ENCODE measurements around the gene ELOB. TPM values are rescaled to one million over a fixed set of nuclear protein-coding genes. Genes with fewer than 3 reads are reported as not detected.

The ELOB gene
- total and polyA plus RNA-seq, 10 of the 15 experiments (the other 5 are each of a cell fraction or from before 2014, with no cell fraction given) = 86.9 to 823 (median 263) TPM

GRCh38 chr16:2777231-2777902 is at the start of gene ELOB (continued):
- TF ChIP-seq, protein P1, sequence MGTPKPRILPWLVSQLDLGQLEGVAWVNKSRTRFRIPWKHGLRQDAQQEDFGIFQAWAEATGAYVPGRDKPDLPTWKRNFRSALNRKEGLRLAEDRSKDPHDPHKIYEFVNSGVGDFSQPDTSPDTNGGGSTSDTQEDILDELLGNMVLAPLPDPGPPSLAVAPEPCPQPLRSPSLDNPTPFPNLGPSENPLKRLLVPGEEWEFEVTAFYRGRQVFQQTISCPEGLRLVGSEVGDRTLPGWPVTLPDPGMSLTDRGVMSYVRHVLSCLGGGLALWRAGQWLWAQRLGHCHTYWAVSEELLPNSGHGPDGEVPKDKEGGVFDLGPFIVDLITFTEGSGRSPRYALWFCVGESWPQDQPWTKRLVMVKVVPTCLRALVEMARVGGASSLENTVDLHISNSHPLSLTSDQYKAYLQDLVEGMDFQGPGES (IDR thresholded peaks at IDR 0.05) = no peak
- TF ChIP-seq REST (IDR thresholded peaks at IDR 0.05; ENCODE audit: low read depth, low read length) = no peak
- no peak for TF ChIP-seq MTA3 (IDR thresholded peaks at IDR 0.05; ENCODE audit: borderline replicate concordance, low read length)
- TF ChIP-seq ZNF384 (IDR thresholded peaks at IDR 0.05; ENCODE audit: borderline replicate concordance, low read depth, low read length) = no peak
- TF ChIP-seq SP1 (IDR thresholded peaks at IDR 0.05; ENCODE audit: low read depth, low read length) = no peak
- TF ChIP-seq CHD2 (IDR thresholded peaks at IDR 0.05; ENCODE audit: borderline replicate concordance, low read depth, low read length) = peak; percentile 54
- peak; percentile 99 for TF ChIP-seq YY1 (IDR thresholded peaks at IDR 0.05; ENCODE audit: low read depth, low read length)
- TF ChIP-seq MYB (IDR thresholded peaks at IDR 0.05; ENCODE audit: borderline replicate concordance, low read depth, low read length) = no peak
- TF ChIP-seq CREM (IDR thresholded peaks at IDR 0.05; ENCODE audit: low read depth) = no peak
- TF ChIP-seq NR2C2 (IDR thresholded peaks at IDR 0.05; ENCODE audit: borderline replicate concordance, control insufficient read depth, insufficient read length, low read depth) = no peak
- TF ChIP-seq, protein P2, sequence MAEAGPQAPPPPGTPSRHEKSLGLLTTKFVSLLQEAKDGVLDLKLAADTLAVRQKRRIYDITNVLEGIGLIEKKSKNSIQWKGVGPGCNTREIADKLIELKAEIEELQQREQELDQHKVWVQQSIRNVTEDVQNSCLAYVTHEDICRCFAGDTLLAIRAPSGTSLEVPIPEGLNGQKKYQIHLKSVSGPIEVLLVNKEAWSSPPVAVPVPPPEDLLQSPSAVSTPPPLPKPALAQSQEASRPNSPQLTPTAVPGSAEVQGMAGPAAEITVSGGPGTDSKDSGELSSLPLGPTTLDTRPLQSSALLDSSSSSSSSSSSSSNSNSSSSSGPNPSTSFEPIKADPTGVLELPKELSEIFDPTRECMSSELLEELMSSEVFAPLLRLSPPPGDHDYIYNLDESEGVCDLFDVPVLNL (IDR thresholded peaks at IDR 0.05; ENCODE audit: low read depth, low read length) = no peak
- no peak for TF ChIP-seq ZNF24 (IDR thresholded peaks at IDR 0.05)
- no peak for TF ChIP-seq ZBED1 (IDR thresholded peaks at IDR 0.05; ENCODE audit: borderline replicate concordance)
- TF ChIP-seq JUNB (IDR thresholded peaks at IDR 0.05) = no peak
- TF ChIP-seq ZNF217 (IDR thresholded peaks at IDR 0.05) = no peak
- no peak for TF ChIP-seq TARDBP (IDR thresholded peaks at IDR 0.05; ENCODE audit: borderline replicate concordance)
- TF ChIP-seq EGR1 (IDR thresholded peaks at IDR 0.05; ENCODE audit: borderline replicate concordance in 1 of 2, low read depth in 2 of 2, low read length in 2 of 2) = no peak; a peak in 1 of 3 replicates
- no peak for TF ChIP-seq YBX1 (IDR thresholded peaks at IDR 0.05)
- TF ChIP-seq MYC (IDR thresholded peaks at IDR 0.05; ENCODE audit: insufficient read depth, insufficient read length, insufficient replicate concordance, low read length, severe bottlenecking) = no peak
- TF ChIP-seq, protein P3, sequence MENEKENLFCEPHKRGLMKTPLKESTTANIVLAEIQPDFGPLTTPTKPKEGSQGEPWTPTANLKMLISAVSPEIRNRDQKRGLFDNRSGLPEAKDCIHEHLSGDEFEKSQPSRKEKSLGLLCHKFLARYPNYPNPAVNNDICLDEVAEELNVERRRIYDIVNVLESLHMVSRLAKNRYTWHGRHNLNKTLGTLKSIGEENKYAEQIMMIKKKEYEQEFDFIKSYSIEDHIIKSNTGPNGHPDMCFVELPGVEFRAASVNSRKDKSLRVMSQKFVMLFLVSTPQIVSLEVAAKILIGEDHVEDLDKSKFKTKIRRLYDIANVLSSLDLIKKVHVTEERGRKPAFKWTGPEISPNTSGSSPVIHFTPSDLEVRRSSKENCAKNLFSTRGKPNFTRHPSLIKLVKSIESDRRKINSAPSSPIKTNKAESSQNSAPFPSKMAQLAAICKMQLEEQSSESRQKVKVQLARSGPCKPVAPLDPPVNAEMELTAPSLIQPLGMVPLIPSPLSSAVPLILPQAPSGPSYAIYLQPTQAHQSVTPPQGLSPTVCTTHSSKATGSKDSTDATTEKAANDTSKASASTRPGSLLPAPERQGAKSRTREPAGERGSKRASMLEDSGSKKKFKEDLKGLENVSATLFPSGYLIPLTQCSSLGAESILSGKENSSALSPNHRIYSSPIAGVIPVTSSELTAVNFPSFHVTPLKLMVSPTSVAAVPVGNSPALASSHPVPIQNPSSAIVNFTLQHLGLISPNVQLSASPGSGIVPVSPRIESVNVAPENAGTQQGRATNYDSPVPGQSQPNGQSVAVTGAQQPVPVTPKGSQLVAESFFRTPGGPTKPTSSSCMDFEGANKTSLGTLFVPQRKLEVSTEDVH (IDR thresholded peaks at IDR 0.05; ENCODE audit: low read depth, partially characterized antibody) = no peak
- TF ChIP-seq, protein P4, sequence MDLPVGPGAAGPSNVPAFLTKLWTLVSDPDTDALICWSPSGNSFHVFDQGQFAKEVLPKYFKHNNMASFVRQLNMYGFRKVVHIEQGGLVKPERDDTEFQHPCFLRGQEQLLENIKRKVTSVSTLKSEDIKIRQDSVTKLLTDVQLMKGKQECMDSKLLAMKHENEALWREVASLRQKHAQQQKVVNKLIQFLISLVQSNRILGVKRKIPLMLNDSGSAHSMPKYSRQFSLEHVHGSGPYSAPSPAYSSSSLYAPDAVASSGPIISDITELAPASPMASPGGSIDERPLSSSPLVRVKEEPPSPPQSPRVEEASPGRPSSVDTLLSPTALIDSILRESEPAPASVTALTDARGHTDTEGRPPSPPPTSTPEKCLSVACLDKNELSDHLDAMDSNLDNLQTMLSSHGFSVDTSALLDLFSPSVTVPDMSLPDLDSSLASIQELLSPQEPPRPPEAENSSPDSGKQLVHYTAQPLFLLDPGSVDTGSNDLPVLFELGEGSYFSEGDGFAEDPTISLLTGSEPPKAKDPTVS (IDR thresholded peaks at IDR 0.05; ENCODE audit: low read depth, low read length) = no peak
